Posterior vena cava (tissue), 2 donors: ENCODE data around the gene TALDO1. TPM values are rescaled to one million over a fixed set of nuclear protein-coding genes. Genes with fewer than 3 reads are reported as not detected.
A peak's percentile ranks its signal among the peaks of the same experiment; 100 is the strongest.

Experiments used
- DNase-seq: peaks from one replicate; pipeline ENCODE4 v3.0.0-alpha.2; 2020; ENCODE audit warnings: low spot score
- intact Hi-C, 2 donors: fragments of 100-400 bp; cut with DNase I; formaldehyde crosslinking; loops; one replicate each; pipeline versions ENCODE4 v1.14.1 to v1.14.2; 2022 to 2023
- total RNA-seq, 2 donors: library from RNA; stranded (reverse); fragmentation: NEBNext Ultra II Directional; extraction: Animal tissue kit (Norgen Biotek cat#: 25700); gene quantifications; one replicate each; pipeline ENCODE4 v1.2.1, GENCODE V29; 2021
- donor health status: DM: yes; HTN: yes; CAD: no.
- donor health status: DM: yes; HTN: yes; CAD: no.

The TALDO1 gene
- total RNA-seq, 2 donors from 2014 or later, result 76.8 to 109 TPM

- DNase-seq, result no peak
- intact Hi-C loops, result no loop called here
Measured at GRCh38 chr11:763073-763463, 15.8 kb downstream of the TALDO1 start.

GRCh38 chr11:763549-764321 is 16.5 kb downstream of the TALDO1 start:
- intact Hi-C loops, result no loop called here
- DNase-seq, result no peak

GRCh38 chr11:764322-765024 is 17.2 kb downstream of the TALDO1 start:
- intact Hi-C loops, result no loop called here
- no peak for DNase-seq

GRCh38 chr11:765025-765801 is 17.9 kb downstream of the TALDO1 start:
- no peak for DNase-seq
- intact Hi-C loops, result no loop called here

- DNase-seq, result no peak
- intact Hi-C loops, result no loop called here
Measured at GRCh38 chr11:765802-766091, 18.5 kb downstream of the TALDO1 start.

GRCh38 chr11:766106-766935 is 19.1 kb downstream of the TALDO1 start:
- no peak for DNase-seq
- intact Hi-C loops, result no loop called here

GRCh38 chr11:766936-767210 is 19.6 kb downstream of the TALDO1 start:
- intact Hi-C loops, result no loop called here
- no peak for DNase-seq

- no peak for DNase-seq
- intact Hi-C loops, result no loop called here
Measured at GRCh38 chr11:767238-767637, 20.0 kb downstream of the TALDO1 start.

- intact Hi-C loops, result no loop called here
- peak; percentile 66 for DNase-seq
Measured at GRCh38 chr11:769887-770641, 22.8 kb downstream of the TALDO1 start.

- intact Hi-C loops, result no loop called here
- peak; percentile 73 for DNase-seq
Measured at GRCh38 chr11:770642-771616, 23.7 kb downstream of the TALDO1 start.

GRCh38 chr11:771617-772204 is 24.4 kb downstream of the TALDO1 start:
- peak; percentile 66 for DNase-seq
- intact Hi-C loops, result no loop called here

GRCh38 chr11:772429-773390 is 25.4 kb downstream of the TALDO1 start:
- DNase-seq, result peak; percentile 74
- intact Hi-C loops, result no loop called here

- intact Hi-C loops, result no loop called here
- peak; percentile 65 for DNase-seq
Measured at GRCh38 chr11:773425-773824, 26.2 kb downstream of the TALDO1 start.

- peak; percentile 69 for DNase-seq
- intact Hi-C loops, result no loop called here
Measured at GRCh38 chr11:773830-774229, 26.6 kb downstream of the TALDO1 start.

GRCh38 chr11:774873-775592 is 27.8 kb downstream of the TALDO1 start:
- DNase-seq, result peak; percentile 76
- intact Hi-C loops, result no loop called here

GRCh38 chr11:776263-776560 is 28.9 kb downstream of the TALDO1 start:
- intact Hi-C loops, result no loop called here
- no peak for DNase-seq
